ENCODE data around the gene PITPNM1.
"Not testable (repeated sequence)": the region's sequence is repeated elsewhere in the genome, so short reads cannot be mapped to it uniquely, and the experiment has no call there.

- not testable (repeated sequence) for TF ChIP-seq CTCF, POLR2AphosphoS5, POLR2A, EP300 (IDR thresholded peaks at IDR 0.05)
Observed at GRCh38 chr11:67476692-67477091, 28.5 kb downstream of the PITPNM1 start.
